ENCODE results near the gene CHST15. TPM values are rescaled to one million over a fixed set of nuclear protein-coding genes. Genes with fewer than 3 reads are reported as not detected.

Gene CHST15
- total RNA-seq, 2 experiments from 2014 or later, result 14.7 to 26.4 TPM

DNA sequence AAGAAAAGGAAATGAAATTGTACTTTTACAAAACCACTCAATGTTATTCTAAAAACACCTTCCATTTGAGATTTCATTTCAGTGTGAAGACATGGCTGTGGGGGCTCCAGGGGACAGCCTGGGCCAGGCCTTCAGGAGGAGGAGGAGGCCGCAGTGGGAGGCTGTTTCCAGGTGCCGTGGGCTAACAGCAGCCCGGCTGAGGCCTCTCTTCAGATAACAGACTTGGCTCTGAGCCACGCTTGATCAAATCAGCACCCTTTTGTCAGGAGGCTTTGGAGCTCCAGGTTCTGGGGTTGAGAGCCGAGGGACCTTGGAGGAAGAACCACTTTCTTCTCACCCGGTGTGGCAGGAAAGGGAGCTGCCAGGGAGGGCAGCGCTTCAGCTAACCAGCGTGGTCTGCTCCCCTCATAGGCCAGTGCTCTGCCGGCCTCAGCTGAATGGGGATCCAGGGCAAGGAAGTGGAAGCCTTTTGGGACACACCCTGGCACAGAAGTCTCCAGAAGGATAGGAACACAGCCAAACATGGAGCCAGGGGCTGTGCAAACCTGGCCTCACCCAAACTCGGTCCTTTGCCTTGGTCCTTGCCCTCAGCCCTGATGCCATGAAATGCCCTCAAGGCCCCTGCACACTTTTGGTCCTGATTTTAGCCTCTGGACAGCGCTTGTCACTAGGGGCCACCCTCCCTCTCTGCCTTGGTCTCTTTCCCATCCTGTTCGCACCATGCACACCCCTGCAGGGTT lies 23.5 kb upstream of the CHST15 start:
- Histone ChIP-seq H2AFZ (ENCODE audit: low read length) (no peak overlapping the region), H3K9me2 (ENCODE audit: insufficient read depth, low read length) (no peaks in the 10 kb centered on the region), H3K79me2 (ENCODE audit: insufficient read depth, low read depth, low read length) (no peaks in the 10 kb centered on the region), H3K9me3 (ENCODE audit: low read length) (no peaks in the 10 kb centered on the region), H3K4me2 (ENCODE audit: low read length) (no peak overlapping the region), H3K27ac (ENCODE audit: low read depth, low read length, poor library complexity, severe bottlenecking) (no peak overlapping the region), H3K4me1 (ENCODE audit: insufficient read depth, low read length, poor library complexity, severe bottlenecking) (peaks cover 44% of the 10 kb centered on the region), H3K4me3 (ENCODE audit: low read depth, low read length, poor library complexity, severe bottlenecking) (no peak overlapping the region), H3K36me3 (ENCODE audit: insufficient read depth, low read length) (no peaks in the 10 kb centered on the region), H4K20me1 (ENCODE audit: insufficient read depth, low read length) (no peaks in the 10 kb centered on the region)
- no peak for DNase-seq (ENCODE audit: low spot score)
- CTCF ChIA-PET (ENCODE audit: unreplicated experiment), result no interaction called here
- TF ChIP-seq, protein P1, sequence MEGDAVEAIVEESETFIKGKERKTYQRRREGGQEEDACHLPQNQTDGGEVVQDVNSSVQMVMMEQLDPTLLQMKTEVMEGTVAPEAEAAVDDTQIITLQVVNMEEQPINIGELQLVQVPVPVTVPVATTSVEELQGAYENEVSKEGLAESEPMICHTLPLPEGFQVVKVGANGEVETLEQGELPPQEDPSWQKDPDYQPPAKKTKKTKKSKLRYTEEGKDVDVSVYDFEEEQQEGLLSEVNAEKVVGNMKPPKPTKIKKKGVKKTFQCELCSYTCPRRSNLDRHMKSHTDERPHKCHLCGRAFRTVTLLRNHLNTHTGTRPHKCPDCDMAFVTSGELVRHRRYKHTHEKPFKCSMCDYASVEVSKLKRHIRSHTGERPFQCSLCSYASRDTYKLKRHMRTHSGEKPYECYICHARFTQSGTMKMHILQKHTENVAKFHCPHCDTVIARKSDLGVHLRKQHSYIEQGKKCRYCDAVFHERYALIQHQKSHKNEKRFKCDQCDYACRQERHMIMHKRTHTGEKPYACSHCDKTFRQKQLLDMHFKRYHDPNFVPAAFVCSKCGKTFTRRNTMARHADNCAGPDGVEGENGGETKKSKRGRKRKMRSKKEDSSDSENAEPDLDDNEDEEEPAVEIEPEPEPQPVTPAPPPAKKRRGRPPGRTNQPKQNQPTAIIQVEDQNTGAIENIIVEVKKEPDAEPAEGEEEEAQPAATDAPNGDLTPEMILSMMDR (conservative IDR thresholded peaks at IDR 0.05; ENCODE audit: low read length), result no peak
- TF ChIP-seq EZH2phosphoT487 (IDR thresholded peaks at IDR 0.05; ENCODE audit: borderline replicate concordance, low read depth, low read length), result no peak
- POLR2A ChIA-PET, result interaction anchor here (0.5 to 4.8 kb wide), 4 partner anchors 9 to 516 kb away, joined by 3 to 51 read pairs (median 6); partner anchors contain the start of gene CHST15
- BruUV-seq (replicated peaks), result no TSS peak
- intact Hi-C loops (cut with micrococcal nuclease; ENCODE audit: unreplicated experiment), result no loop called here

DNA sequence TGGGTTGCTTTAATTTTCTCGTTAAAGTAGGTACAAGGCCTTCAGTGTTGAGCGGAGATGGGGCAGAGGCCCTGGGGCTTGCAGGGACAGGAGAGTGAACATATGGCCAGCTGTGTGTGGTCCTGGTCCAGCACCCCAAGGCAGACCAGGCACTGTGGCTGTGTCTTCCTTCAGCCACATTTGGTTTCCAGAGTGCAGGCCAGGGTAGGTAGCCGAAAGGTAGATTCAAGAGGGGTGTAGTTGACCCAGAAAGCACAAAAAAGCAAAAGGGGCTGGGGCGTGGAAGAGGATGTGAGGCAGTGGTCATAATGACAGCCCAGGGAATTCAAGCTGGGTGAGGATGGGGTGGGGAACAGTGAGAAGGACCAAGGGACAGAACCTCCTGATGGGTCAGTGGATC lies 21.3 kb upstream of the CHST15 start:
- H2AFZ ChIP-seq (ENCODE audit: low read length), result no peak overlapping the region
- CTCF ChIA-PET (ENCODE audit: unreplicated experiment), result interaction anchor here (1.5 kb wide), 1 partner anchor 9 kb away, joined by 3 read pairs; no protein-coding TSS in a partner anchor
- BruUV-seq (replicated peaks), result no TSS peak
- H3K9me2 ChIP-seq (ENCODE audit: insufficient read depth, low read length), result no peaks in the 10 kb centered on the region
- H3K9me3 ChIP-seq (ENCODE audit: low read length), result no peaks in the 10 kb centered on the region
- H3K36me3 ChIP-seq (ENCODE audit: insufficient read depth, low read length), result no peaks in the 10 kb centered on the region
- no peaks in the 10 kb centered on the region for H4K20me1 ChIP-seq (ENCODE audit: insufficient read depth, low read length)
- H3K4me1 ChIP-seq (ENCODE audit: insufficient read depth, low read length, poor library complexity, severe bottlenecking), result peaks cover 53% of the 10 kb centered on the region
- TF ChIP-seq, protein P1 (conservative IDR thresholded peaks at IDR 0.05; ENCODE audit: low read length), result no peak
- no peak for TF ChIP-seq EZH2phosphoT487 (IDR thresholded peaks at IDR 0.05; ENCODE audit: borderline replicate concordance, low read depth, low read length)
- no peak for DNase-seq (ENCODE audit: low spot score)
- H3K27ac ChIP-seq (ENCODE audit: low read depth, low read length, poor library complexity, severe bottlenecking), result no peak overlapping the region
- POLR2A ChIA-PET, result no interaction called here
- H3K4me2 ChIP-seq (ENCODE audit: low read length), result no peak overlapping the region
- intact Hi-C loops (cut with micrococcal nuclease; ENCODE audit: unreplicated experiment), result no loop called here
- H3K79me2 ChIP-seq (ENCODE audit: insufficient read depth, low read depth, low read length), result no peaks in the 10 kb centered on the region
- no peak overlapping the region for H3K4me3 ChIP-seq (ENCODE audit: low read depth, low read length, poor library complexity, severe bottlenecking)

DNA sequence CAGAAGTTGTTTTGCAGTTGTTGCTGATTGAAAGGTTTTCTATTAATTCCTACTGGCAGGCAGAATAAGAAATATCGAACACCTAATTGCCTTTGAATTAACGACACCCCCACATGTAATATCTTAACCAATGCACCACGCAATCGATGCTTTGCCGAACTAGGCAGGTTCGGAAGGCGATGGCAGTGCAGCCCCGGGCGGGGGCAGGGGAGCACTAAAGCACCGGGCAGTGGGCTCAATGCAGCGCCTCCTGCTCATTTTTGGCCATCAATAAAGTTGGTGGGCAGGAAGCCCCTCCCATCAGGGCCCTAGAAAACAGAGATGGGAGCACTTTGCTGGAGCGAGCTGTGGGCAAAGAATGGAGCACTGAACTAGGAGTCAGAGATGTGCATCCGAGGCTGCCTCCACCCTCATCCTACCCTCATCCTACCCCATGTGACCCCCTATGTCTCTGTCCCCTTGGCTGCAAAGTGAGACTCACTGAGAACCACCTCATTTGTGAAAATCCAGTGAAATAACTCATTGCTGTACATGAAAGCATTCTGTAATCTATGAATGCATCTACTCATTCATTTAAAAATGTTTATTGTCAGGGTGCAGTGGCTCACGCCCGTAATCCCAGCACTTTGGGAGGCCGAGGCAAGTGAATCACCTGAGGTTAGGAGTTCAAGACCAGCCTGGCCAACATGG lies 19.6 kb upstream of the CHST15 start:
- BruUV-seq (replicated peaks), result no TSS peak
- ChIA-PET POLR2A (interaction anchor here (1.0 kb wide), 1 partner anchor 11 kb away, joined by 3 read pairs; no protein-coding TSS in a partner anchor), CTCF (ENCODE audit: unreplicated experiment) (no interaction called here)
- H3K36me3 ChIP-seq (ENCODE audit: insufficient read depth, low read length), result no peaks in the 10 kb centered on the region
- H3K9me3 ChIP-seq (ENCODE audit: low read length), result no peaks in the 10 kb centered on the region
- no peaks in the 10 kb centered on the region for H4K20me1 ChIP-seq (ENCODE audit: insufficient read depth, low read length)
- TF ChIP-seq EZH2phosphoT487 (IDR thresholded peaks at IDR 0.05; ENCODE audit: borderline replicate concordance, low read depth, low read length), result no peak
- TF ChIP-seq, protein P1 (conservative IDR thresholded peaks at IDR 0.05; ENCODE audit: low read length), result no peak
- peaks cover 53% of the 10 kb centered on the region for H3K4me1 ChIP-seq (ENCODE audit: insufficient read depth, low read length, poor library complexity, severe bottlenecking)
- H3K9me2 ChIP-seq (ENCODE audit: insufficient read depth, low read length), result no peaks in the 10 kb centered on the region
- intact Hi-C loops (cut with micrococcal nuclease; ENCODE audit: unreplicated experiment), result no loop called here
- no peak overlapping the region for H3K27ac ChIP-seq (ENCODE audit: low read depth, low read length, poor library complexity, severe bottlenecking)
- H2AFZ ChIP-seq (ENCODE audit: low read length), result no peak overlapping the region
- no peak for DNase-seq (ENCODE audit: low spot score)
- H3K4me2 ChIP-seq (ENCODE audit: low read length), result no peak overlapping the region
- H3K4me3 ChIP-seq (ENCODE audit: low read depth, low read length, poor library complexity, severe bottlenecking), result no peak overlapping the region
- H3K79me2 ChIP-seq (ENCODE audit: insufficient read depth, low read depth, low read length), result no peaks in the 10 kb centered on the region
